Left lung (tissue), 10 donors: ENCODE measurements around the gene KRT83. TPM values are rescaled to one million over a fixed set of nuclear protein-coding genes. Genes with fewer than 3 reads are reported as not detected.
"Not testable (repeated sequence)": the region's sequence is repeated elsewhere in the genome, so short reads cannot be mapped to it uniquely, and the experiment has no call there.

Source experiments
- ATAC-seq: fragments of 200-7000 bp; cut with Tn5 transposase; one replicate; pipeline ENCODE4 v1.9.1; 2020; ENCODE audit warnings: moderate library complexity
- DNase-seq, 4 donors: peaks; one replicate each; pipeline ENCODE4 v3.0.0-alpha.2; 2013 to 2020
- H3K27ac ChIP-seq, 2 donors: fragments of 200-600 bp; sonication (generic) in 1 of 2; one replicate each; pipeline versions ENCODE4 v1.5.0 to v1.8.0; 2020 to 2021
- H3K27me3 ChIP-seq, 2 donors: fragments of 200-600 bp; sonication (generic) in 1 of 2; one replicate each; pipeline versions ENCODE4 v1.5.0 to v1.8.0; 2020 to 2021
- H3K36me3 ChIP-seq, 2 donors: fragments of 200-600 bp; sonication (generic) in 1 of 2; one replicate each; pipeline versions ENCODE4 v1.5.0 to v1.8.0; 2020 to 2021
- H3K4me1 ChIP-seq, 2 donors: fragments of 200-600 bp; one replicate each; pipeline ENCODE4 v1.8.0; 2021
- H3K4me3 ChIP-seq, 2 donors: fragments of 200-600 bp; sonication (generic) in 1 of 2; one replicate each; pipeline versions ENCODE4 v1.5.0 to v1.8.0; 2020 to 2021; ENCODE audit warnings: mild to moderate bottlenecking in 1 of 2
- H3K9me3 ChIP-seq, 2 donors: fragments of 200-600 bp; sonication (generic) in 1 of 2; one replicate each; pipeline versions ENCODE4 v1.5.0 to v1.8.0; 2020 to 2021
- intact Hi-C, 2 donors: fragments of 100-400 bp; cut with DNase I; formaldehyde crosslinking; loops; one replicate each; pipeline versions ENCODE4 v1.11.2 to v1.14.2; 2022
- polyA plus RNA-seq, 6 donors: library from polyadenylated mRNA; unstranded; fragments of 120-200 nt; gene quantifications; one replicate each; pipeline ENCODE4 v1.2.1, GENCODE V29; 2013; ENCODE audit not compliant: insufficient read length in 6 of 6
- total RNA-seq, 2 donors: library from RNA; stranded (reverse); fragmentation: NEBNext Ultra II Directional; extraction: Animal tissue kit (Norgen Biotek cat#: 25700); gene quantifications; one replicate each; pipeline ENCODE4 v1.2.1, GENCODE V29; 2021
- TF ChIP-seq, protein P1 (sequence below), 2 donors: fragments of 200-600 bp; sonication (generic) in 1 of 2; IDR thresholded peaks; one replicate each; pipeline versions ENCODE4 v1.5.0 to v1.8.0; 2021; ENCODE audit warnings: antibody characterized with exemption in 2 of 2
- donor health status: DM: no; HTN: yes; CAD: no.
- donor health status: DM: no; HTN: no; CAD: no.

KRT83 gene
- total and polyA plus RNA-seq, 8 donors = not detected

- peaks cover 11 to 72% of the 10 kb centered on the region in 2 donors for H3K27me3 ChIP-seq
- intact Hi-C loops = no loop called here
- TF ChIP-seq, protein P1, sequence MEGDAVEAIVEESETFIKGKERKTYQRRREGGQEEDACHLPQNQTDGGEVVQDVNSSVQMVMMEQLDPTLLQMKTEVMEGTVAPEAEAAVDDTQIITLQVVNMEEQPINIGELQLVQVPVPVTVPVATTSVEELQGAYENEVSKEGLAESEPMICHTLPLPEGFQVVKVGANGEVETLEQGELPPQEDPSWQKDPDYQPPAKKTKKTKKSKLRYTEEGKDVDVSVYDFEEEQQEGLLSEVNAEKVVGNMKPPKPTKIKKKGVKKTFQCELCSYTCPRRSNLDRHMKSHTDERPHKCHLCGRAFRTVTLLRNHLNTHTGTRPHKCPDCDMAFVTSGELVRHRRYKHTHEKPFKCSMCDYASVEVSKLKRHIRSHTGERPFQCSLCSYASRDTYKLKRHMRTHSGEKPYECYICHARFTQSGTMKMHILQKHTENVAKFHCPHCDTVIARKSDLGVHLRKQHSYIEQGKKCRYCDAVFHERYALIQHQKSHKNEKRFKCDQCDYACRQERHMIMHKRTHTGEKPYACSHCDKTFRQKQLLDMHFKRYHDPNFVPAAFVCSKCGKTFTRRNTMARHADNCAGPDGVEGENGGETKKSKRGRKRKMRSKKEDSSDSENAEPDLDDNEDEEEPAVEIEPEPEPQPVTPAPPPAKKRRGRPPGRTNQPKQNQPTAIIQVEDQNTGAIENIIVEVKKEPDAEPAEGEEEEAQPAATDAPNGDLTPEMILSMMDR (IDR thresholded peaks at IDR 0.05) = peak in 1 of 2 donors; percentile 20
- no peaks in the 10 kb centered on the region for H3K9me3 ChIP-seq
- no peak overlapping the region for H3K4me3 ChIP-seq
- ATAC-seq (no peak), DNase-seq (no peak)
- no peak overlapping the region for H3K27ac ChIP-seq
- H3K4me1 ChIP-seq = peaks cover 5 to 10% of the 10 kb centered on the region in 2 donors
- H3K36me3 ChIP-seq = no peaks in the 10 kb centered on the region
Observed at GRCh38 chr12:52305921-52306705, 15.1 kb downstream of the KRT83 start.

DNA sequence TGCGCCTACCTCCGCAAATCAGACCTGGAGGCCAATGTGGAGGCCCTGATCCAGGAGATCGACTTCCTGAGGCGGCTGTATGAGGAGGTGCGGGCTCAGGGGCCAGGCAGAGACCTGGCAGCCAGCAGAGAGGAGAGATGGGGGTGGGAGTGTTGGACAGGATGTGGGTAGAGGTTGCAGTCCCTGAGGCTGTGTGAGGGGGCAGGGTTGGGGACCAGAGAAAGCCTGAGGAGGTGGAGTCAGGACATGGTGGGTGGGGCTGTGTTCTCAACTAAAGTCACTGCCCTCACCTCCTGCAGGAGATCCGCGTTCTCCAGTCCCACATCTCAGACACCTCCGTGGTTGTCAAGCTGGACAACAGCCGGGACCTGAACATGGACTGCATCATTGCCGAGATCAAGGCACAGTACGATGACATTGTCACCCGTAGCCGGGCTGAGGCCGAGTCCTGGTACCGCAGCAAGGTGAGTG lies 16.2 kb downstream of the KRT83 start:
- H3K4me3 ChIP-seq, H3K27ac ChIP-seq, DNase-seq, intact Hi-C loops, H3K9me3 ChIP-seq, ATAC-seq, H3K36me3 ChIP-seq: not testable (repeated sequence)
- peaks cover 5 to 10% of the 10 kb centered on the region in 2 donors for H3K4me1 ChIP-seq
- peaks cover 11 to 60% of the 10 kb centered on the region in 2 donors for H3K27me3 ChIP-seq

DNA sequence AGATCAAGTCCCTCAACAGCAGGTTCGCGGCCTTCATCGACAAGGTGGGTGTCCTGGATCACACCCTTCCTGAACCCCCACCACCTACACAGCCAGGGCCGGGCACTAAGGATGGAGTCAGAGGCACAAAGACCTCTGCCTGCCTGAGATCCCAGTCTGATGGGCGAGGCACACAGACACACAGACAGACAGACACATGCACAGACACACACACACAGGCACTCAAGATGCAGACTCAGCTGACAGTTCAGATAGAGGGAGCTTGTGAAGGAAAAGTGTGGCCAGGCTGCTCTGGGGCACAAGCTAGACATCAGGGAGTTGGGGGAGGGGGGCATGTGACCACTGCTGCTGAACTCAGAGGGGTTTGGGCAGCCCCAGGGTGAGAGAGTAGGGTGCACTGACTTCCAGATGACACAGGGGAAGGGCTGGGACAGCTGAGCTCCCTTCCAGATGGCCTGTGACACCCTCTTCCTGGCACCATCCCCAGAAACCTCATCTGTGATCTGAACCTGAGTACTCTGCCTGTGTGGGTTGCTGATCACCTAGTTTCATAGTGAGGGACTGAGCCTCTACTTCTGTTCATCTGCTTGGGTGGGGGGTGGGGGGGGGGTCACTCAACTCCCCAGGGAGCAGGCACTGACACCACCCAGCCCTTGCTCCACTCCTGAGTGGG lies 18.8 kb downstream of the KRT83 start:
- not testable (repeated sequence) for ATAC-seq, H3K27ac ChIP-seq, H3K36me3 ChIP-seq

DNA sequence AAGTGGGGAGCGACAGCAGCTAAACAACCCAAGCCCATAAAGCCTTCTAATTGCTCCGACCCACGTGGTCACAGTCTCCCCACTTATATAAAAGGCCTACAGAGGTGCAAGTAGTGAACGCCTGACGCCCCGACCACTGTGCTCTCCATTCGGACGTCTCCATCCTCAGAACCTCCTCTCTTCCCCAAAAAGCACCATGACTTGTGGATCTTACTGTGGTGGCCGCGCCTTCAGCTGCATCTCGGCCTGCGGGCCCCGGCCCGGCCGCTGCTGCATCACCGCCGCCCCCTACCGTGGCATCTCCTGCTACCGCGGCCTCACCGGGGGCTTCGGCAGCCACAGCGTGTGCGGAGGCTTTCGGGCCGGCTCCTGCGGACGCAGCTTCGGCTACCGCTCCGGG lies 19.5 kb downstream of the KRT83 start:
- H3K4me3 ChIP-seq, H3K9me3 ChIP-seq, DNase-seq, ATAC-seq, H3K4me1 ChIP-seq, H3K27ac ChIP-seq, intact Hi-C loops, H3K36me3 ChIP-seq: not testable (repeated sequence)
- peaks cover 0 to 43% of the 10 kb centered on the region in 2 donors for H3K27me3 ChIP-seq

More for the DNA sequence above, 18.8 kb downstream of the KRT83 start:
- H3K4me3 ChIP-seq, H3K9me3 ChIP-seq, intact Hi-C loops, H3K4me1 ChIP-seq, DNase-seq: not testable (repeated sequence)
- peaks cover 0 to 45% of the 10 kb centered on the region in 2 donors for H3K27me3 ChIP-seq

GRCh38 chr12:52300796-52301691 lies 20.2 kb downstream of the KRT83 start:
- Histone ChIP-seq H3K4me1 (no peaks in the 10 kb centered on the region), H3K27ac (no peak overlapping the region), H3K9me3 (no peaks in the 10 kb centered on the region), H3K4me3 (no peak overlapping the region), H3K27me3 (peaks cover 0 to 43% of the 10 kb centered on the region in 2 donors), H3K36me3 (no peaks in the 10 kb centered on the region)
- ATAC-seq (no peak), DNase-seq (no peak)
- TF ChIP-seq, protein P1 (IDR thresholded peaks at IDR 0.05) = no peak
- intact Hi-C loops = no loop called here

- intact Hi-C loops = no loop called here
- H3K27me3 ChIP-seq = peaks cover under 1 to 32% of the 10 kb centered on the region in 2 donors
- ATAC-seq = no peak
- no peak for DNase-seq
- H3K36me3 ChIP-seq = no peaks in the 10 kb centered on the region
- TF ChIP-seq, protein P1 (IDR thresholded peaks at IDR 0.05) = no peak
- no peak overlapping the region for H3K27ac ChIP-seq
- no peak overlapping the region for H3K4me3 ChIP-seq
- H3K9me3 ChIP-seq = no peaks in the 10 kb centered on the region
- no peaks in the 10 kb centered on the region for H3K4me1 ChIP-seq
Observed at GRCh38 chr12:52298677-52299190, 22.5 kb downstream of the KRT83 start.
